ENCODE measurements around the gene HECTD1.
A peak's percentile ranks its signal among the peaks of the same experiment; 100 is the strongest.
"Not testable (repeated sequence)": the region's sequence is repeated elsewhere in the genome, so short reads cannot be mapped to it uniquely, and the experiment has no call there.

HECTD1 gene

DNA sequence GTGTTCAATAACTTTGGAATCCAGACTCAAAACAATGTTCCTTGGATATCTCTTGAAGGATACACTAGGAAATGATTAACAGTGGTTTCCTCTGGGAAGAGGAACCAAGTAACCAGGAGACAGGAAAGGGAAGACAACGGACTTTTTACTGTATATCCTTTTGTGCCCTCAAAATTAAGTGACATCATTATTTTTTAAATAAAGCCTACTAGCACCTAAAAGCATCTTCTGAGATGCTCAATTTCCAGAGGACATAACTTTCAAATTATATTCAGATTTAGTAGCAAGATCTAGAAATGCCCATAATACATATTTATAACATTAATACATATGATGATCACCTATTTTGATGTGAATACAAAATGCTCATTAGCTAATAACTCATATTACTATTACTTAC is 6.5 kb downstream of the HECTD1 start:
- peak overlapping the region; percentile 52 for H3K27ac Mint-ChIP-seq (ENCODE audit: low read depth)
- H3K36me3 Mint-ChIP-seq (ENCODE audit: insufficient read depth): peaks cover 49% of the 10 kb centered on the region
- no peaks in the 10 kb centered on the region for H3K9me3 Mint-ChIP-seq
- peaks cover 48% of the 10 kb centered on the region for H3K4me1 Mint-ChIP-seq
- H3K4me3 Mint-ChIP-seq: no peak overlapping the region
- ATAC-seq (replicated peaks; ENCODE audit: extremely low read depth, poor library complexity, severe bottlenecking) (no peak), DNase-seq (ENCODE audit: low spot score in 2 of 2) (no peak)
- no peaks in the 10 kb centered on the region for H3K27me3 Mint-ChIP-seq

DNA sequence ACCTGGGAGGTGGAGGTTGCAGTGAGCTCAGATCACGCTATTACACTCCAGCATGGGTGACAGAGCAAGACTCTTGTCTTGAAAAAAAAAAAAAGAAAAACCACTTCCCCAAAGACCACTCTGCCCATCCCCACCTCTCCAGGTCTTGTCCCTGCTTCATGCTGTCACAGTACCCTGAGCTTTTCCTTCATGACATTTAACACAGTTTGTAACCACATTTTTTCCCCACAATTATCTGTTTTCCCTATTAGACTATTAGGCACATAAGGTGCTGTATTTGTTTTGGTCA is 6.9 kb downstream of the HECTD1 start:
- no peaks in the 10 kb centered on the region for H3K9me3 Mint-ChIP-seq
- H3K27ac Mint-ChIP-seq (ENCODE audit: low read depth): peak overlapping the region; percentile 52
- ATAC-seq (replicated peaks; ENCODE audit: extremely low read depth, poor library complexity, severe bottlenecking): no peak
- no peak for DNase-seq (ENCODE audit: low spot score in 2 of 2)
- H3K36me3 Mint-ChIP-seq (ENCODE audit: insufficient read depth): peaks cover 45% of the 10 kb centered on the region
- no peaks in the 10 kb centered on the region for H3K27me3 Mint-ChIP-seq
- no peak overlapping the region for H3K4me3 Mint-ChIP-seq
- H3K4me1 Mint-ChIP-seq: peaks cover 44% of the 10 kb centered on the region

- no peak for DNase-seq (ENCODE audit: low spot score in 2 of 2)
- H3K27me3 Mint-ChIP-seq: no peaks in the 10 kb centered on the region
- no peak for ATAC-seq (replicated peaks; ENCODE audit: extremely low read depth, poor library complexity, severe bottlenecking)
- no peak overlapping the region for H3K4me3 Mint-ChIP-seq
- H3K9me3 Mint-ChIP-seq: no peaks in the 10 kb centered on the region
- H3K36me3 Mint-ChIP-seq (ENCODE audit: insufficient read depth): peaks cover 39% of the 10 kb centered on the region
- H3K27ac Mint-ChIP-seq (ENCODE audit: low read depth): no peak overlapping the region
- peaks cover 38% of the 10 kb centered on the region for H3K4me1 Mint-ChIP-seq
Measured at GRCh38 chr14:31197671-31198070, 9.9 kb downstream of the HECTD1 start.

DNA sequence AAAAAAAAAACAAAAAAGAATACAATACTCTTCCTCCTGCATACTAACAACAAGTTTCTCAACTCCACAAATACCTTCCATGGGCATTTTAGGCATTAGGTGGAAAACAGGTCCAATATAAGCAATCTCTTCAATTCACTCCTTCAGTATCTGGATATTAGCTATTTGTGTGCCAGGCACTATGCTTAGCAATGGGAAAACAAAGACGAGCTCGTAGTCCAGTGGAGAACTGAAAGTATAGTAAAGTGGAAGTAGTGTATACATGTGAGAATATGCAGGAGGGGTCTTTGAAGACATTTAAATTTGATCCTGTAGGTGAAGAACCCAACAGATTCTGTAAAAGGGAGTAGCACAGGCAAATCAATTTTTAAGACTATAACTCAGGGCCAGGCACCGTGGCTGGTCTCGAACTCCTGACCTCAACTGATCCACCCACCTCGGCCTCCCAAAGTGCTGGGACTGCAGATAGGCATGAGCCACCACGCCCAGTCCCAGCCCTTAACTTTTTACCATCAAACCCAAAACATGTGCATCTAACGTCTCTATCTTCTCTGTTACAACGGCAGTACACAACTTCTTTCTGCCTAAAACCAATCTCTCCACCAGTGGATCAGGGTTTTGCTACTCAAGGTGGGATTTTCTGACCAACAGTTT is 10.6 kb downstream of the HECTD1 start:
- no peak overlapping the region for H3K4me3 Mint-ChIP-seq
- H3K27ac Mint-ChIP-seq (ENCODE audit: low read depth): no peak overlapping the region
- DNase-seq (ENCODE audit: low spot score in 2 of 2): no peak
- ATAC-seq (replicated peaks; ENCODE audit: extremely low read depth, poor library complexity, severe bottlenecking): no peak
- H3K27me3 Mint-ChIP-seq: no peaks in the 10 kb centered on the region
- H3K9me3 Mint-ChIP-seq: no peaks in the 10 kb centered on the region
- peaks cover 37% of the 10 kb centered on the region for H3K4me1 Mint-ChIP-seq
- peaks cover 43% of the 10 kb centered on the region for H3K36me3 Mint-ChIP-seq (ENCODE audit: insufficient read depth)

DNA sequence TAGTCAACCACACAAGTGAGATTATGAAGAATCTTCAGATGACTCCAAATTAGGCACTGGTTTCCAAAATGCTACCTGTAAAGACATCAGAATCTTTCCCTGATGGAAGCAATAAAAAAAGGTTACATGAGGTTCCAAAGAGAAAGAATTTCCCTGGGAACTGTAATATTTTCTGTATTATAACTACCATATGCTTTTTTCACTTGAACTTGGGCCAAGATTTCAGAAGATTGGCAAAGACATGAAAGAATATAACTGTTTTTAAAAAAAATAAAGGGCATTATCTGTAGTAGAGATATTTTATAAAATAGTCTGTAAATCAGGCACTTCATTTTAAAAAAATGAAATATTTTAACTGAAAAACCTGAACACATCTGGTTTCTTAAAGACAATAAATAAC is 12.9 kb downstream of the HECTD1 start:
- ATAC-seq (replicated peaks; ENCODE audit: extremely low read depth, poor library complexity, severe bottlenecking) (no peak), DNase-seq (ENCODE audit: low spot score in 2 of 2) (no peak)
- Mint-ChIP-seq H3K9me3 (no peaks in the 10 kb centered on the region), H3K27me3 (no peaks in the 10 kb centered on the region), H3K4me3 (no peak overlapping the region), H3K4me1 (peaks cover 27% of the 10 kb centered on the region), H3K36me3 (ENCODE audit: insufficient read depth) (peaks cover 39% of the 10 kb centered on the region), H3K27ac (ENCODE audit: low read depth) (peak overlapping the region; percentile 29)

DNA sequence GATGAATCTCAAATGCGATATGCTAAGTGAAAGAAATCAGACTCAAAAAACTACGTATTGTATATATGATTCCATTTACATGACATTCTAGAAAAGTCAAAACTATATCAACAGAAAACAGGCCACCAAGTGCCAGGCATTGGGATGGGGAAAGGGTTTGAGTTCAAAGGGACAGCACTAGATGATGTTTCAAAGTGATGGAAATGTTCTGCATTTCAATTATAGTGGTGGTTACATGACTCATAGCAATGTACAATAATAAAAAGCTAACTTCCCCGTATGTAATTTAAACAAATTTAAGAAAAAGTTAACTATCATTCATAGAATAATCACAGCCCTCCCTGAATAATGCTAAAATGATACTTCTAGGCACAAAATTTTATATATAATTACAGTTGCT is 13.5 kb downstream of the HECTD1 start:
- peaks cover 37% of the 10 kb centered on the region for H3K36me3 Mint-ChIP-seq (ENCODE audit: insufficient read depth)
- peaks cover 32% of the 10 kb centered on the region for H3K4me1 Mint-ChIP-seq
- no peak overlapping the region for H3K4me3 Mint-ChIP-seq
- no peaks in the 10 kb centered on the region for H3K9me3 Mint-ChIP-seq
- no peaks in the 10 kb centered on the region for H3K27me3 Mint-ChIP-seq
- no peak for ATAC-seq (replicated peaks; ENCODE audit: extremely low read depth, poor library complexity, severe bottlenecking)
- DNase-seq (ENCODE audit: low spot score in 2 of 2): no peak
- no peak overlapping the region for H3K27ac Mint-ChIP-seq (ENCODE audit: low read depth)

GRCh38 chr14:31192544-31192943 is 15.0 kb downstream of the HECTD1 start:
- ATAC-seq (replicated peaks; ENCODE audit: extremely low read depth, poor library complexity, severe bottlenecking); DNase-seq (ENCODE audit: low spot score in 2 of 2); H3K4me3 Mint-ChIP-seq; H3K27me3 Mint-ChIP-seq; H3K9me3 Mint-ChIP-seq: not testable (repeated sequence)
- Mint-ChIP-seq H3K36me3 (ENCODE audit: insufficient read depth) (peaks cover 35% of the 10 kb centered on the region), H3K27ac (ENCODE audit: low read depth) (peak overlapping the region; percentile 58), H3K4me1 (peaks cover 36% of the 10 kb centered on the region)

DNA sequence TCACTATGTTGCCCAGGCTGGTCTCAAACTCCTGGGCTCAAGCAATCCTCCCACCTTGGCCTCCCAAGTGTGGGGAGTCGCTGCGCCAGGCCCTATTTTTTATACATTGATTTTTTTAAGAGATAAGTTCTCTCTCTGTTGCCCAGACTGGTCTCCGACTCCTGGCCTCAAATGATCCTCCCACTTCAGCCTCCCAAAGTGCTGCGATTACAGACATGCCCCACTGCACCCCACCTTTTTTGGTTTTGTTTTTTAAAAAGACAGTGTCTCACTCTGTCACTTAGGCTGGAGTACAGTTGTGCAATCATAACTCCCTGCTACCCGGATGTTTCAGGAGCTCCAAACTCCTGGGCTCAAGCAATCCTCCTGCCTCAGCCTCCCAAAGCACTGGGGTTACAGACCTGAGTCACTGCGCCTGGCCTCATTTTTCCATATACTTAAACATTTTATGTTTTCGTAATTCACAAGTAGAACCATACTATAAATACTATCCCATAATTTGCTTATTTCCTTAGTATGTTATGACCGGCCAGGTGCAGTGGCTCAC is 16.8 kb downstream of the HECTD1 start:
- Mint-ChIP-seq H3K27ac (ENCODE audit: low read depth) (no peak overlapping the region), H3K9me3 (no peaks in the 10 kb centered on the region), H3K4me3 (no peak overlapping the region), H3K4me1 (peaks cover 34% of the 10 kb centered on the region), H3K27me3 (no peaks in the 10 kb centered on the region), H3K36me3 (ENCODE audit: insufficient read depth) (peaks cover 28% of the 10 kb centered on the region)
- ATAC-seq (replicated peaks; ENCODE audit: extremely low read depth, poor library complexity, severe bottlenecking) (no peak), DNase-seq (ENCODE audit: low spot score in 2 of 2) (no peak)

- H3K27me3 Mint-ChIP-seq: no peaks in the 10 kb centered on the region
- no peaks in the 10 kb centered on the region for H3K9me3 Mint-ChIP-seq
- H3K27ac Mint-ChIP-seq (ENCODE audit: low read depth): peak overlapping the region; percentile 8
- peaks cover 32% of the 10 kb centered on the region for H3K36me3 Mint-ChIP-seq (ENCODE audit: insufficient read depth)
- H3K4me1 Mint-ChIP-seq: peaks cover 35% of the 10 kb centered on the region
- DNase-seq (ENCODE audit: low spot score in 2 of 2): no peak
- ATAC-seq (replicated peaks; ENCODE audit: extremely low read depth, poor library complexity, severe bottlenecking): no peak
- no peak overlapping the region for H3K4me3 Mint-ChIP-seq
Measured at GRCh38 chr14:31190219-31190603, 17.4 kb downstream of the HECTD1 start.

DNA sequence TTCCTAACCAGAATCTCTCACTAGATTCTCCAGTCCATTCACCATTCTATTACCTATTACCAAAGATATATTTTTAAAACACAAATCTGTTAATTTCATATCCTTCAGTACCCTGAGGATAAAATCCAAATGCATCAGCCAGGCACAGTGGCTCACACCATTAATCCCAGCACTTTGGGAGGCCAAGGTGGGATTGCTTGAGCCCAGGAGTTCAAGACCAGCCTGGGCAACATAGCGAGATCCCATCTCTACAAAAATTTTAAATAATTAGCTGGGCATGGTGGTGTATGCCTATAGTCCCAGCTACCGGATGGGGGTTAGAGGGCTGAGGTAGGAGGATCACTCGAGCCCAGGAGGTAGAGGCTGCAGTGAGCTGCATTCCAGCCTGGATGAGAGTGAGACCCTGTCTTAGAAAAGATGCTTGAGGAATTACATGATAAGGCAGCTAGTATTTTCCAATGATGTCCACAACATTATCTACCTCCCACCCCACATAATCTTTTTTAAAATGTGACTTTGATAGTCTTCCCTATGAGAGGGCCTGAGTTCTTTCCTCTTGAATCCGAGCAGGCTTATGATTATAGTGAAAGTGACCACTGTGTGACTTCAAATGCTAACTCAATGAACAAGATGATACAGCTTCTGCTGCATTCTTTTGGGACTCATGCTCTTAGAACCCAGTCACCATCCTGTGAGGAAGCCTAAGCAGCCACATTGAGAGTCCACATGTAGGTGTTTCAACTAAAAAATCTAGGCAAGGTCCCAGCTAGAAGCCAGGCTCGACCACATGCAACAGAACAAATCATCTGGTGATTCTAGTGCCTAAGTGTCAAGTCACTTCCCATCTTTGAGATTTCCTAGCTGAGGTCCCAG is 18.0 kb downstream of the HECTD1 start:
- no peaks in the 10 kb centered on the region for H3K27me3 Mint-ChIP-seq
- ATAC-seq (replicated peaks; ENCODE audit: extremely low read depth, poor library complexity, severe bottlenecking): no peak
- peaks cover 33% of the 10 kb centered on the region for H3K36me3 Mint-ChIP-seq (ENCODE audit: insufficient read depth)
- no peak for DNase-seq (ENCODE audit: low spot score in 2 of 2)
- peaks cover 30% of the 10 kb centered on the region for H3K4me1 Mint-ChIP-seq
- H3K27ac Mint-ChIP-seq (ENCODE audit: low read depth): peak overlapping the region; percentile 11
- H3K9me3 Mint-ChIP-seq: no peaks in the 10 kb centered on the region
- H3K4me3 Mint-ChIP-seq: no peak overlapping the region

GRCh38 chr14:31188744-31189143 is 18.8 kb downstream of the HECTD1 start:
- H3K4me1 Mint-ChIP-seq: peaks cover 27% of the 10 kb centered on the region
- DNase-seq (ENCODE audit: low spot score in 2 of 2) (no peak), ATAC-seq (replicated peaks; ENCODE audit: extremely low read depth, poor library complexity, severe bottlenecking) (no peak)
- H3K27me3 Mint-ChIP-seq: no peaks in the 10 kb centered on the region
- H3K4me3 Mint-ChIP-seq: no peak overlapping the region
- peak overlapping the region; percentile 11 for H3K27ac Mint-ChIP-seq (ENCODE audit: low read depth)
- H3K36me3 Mint-ChIP-seq (ENCODE audit: insufficient read depth): peaks cover 31% of the 10 kb centered on the region
- no peaks in the 10 kb centered on the region for H3K9me3 Mint-ChIP-seq

DNA sequence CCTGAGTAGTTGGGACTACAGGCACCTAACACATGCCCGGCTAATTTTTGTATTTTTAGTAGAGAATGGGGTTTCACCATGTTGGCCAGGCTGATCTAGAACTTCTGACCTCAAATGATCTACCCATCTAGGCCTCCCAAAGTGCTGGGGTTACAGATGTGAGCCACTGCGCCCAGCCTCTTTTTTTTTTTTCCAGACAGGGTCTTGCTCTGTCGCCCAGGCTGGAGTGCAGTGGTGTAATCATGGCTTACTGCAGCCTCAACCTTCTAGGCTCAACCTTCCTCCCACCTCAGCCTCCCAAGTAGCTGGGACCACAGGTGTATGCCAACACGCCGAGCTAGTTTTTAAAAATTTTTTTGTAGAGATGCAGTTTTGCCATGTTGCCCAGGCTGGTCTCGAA is 25.6 kb downstream of the HECTD1 start:
- not testable (repeated sequence) for H3K27me3 Mint-ChIP-seq; H3K9me3 Mint-ChIP-seq; H3K27ac Mint-ChIP-seq (ENCODE audit: low read depth); H3K4me3 Mint-ChIP-seq; ATAC-seq (replicated peaks; ENCODE audit: extremely low read depth, poor library complexity, severe bottlenecking); DNase-seq (ENCODE audit: low spot score in 2 of 2)
- Mint-ChIP-seq H3K36me3 (ENCODE audit: insufficient read depth) (peaks cover 37% of the 10 kb centered on the region), H3K4me1 (peaks cover 11% of the 10 kb centered on the region)

- no peak for DNase-seq (ENCODE audit: low spot score in 2 of 2)
- H3K36me3 Mint-ChIP-seq (ENCODE audit: insufficient read depth): peaks cover 41% of the 10 kb centered on the region
- H3K27me3 Mint-ChIP-seq: no peaks in the 10 kb centered on the region
- H3K27ac Mint-ChIP-seq (ENCODE audit: low read depth): no peak overlapping the region
- ATAC-seq (replicated peaks; ENCODE audit: extremely low read depth, poor library complexity, severe bottlenecking): no peak
- no peaks in the 10 kb centered on the region for H3K9me3 Mint-ChIP-seq
- peaks cover 11% of the 10 kb centered on the region for H3K4me1 Mint-ChIP-seq
- H3K4me3 Mint-ChIP-seq: no peak overlapping the region
Measured at GRCh38 chr14:31181271-31181670, 26.3 kb downstream of the HECTD1 start.
